Measurements from ENCODE around the gene SYNGAP1. TPM values are rescaled to one million over a fixed set of nuclear protein-coding genes. Genes with fewer than 3 reads are reported as not detected.
A peak's percentile ranks its signal among the peaks of the same experiment; 100 is the strongest.
"Not testable (repeated sequence)": the region's sequence is repeated elsewhere in the genome, so short reads cannot be mapped to it uniquely, and the experiment has no call there.

Gene SYNGAP1
- total and polyA plus RNA-seq, 7 experiments from 2014 or later: 0.48 to 94.1 (median 54.2) TPM

DNA sequence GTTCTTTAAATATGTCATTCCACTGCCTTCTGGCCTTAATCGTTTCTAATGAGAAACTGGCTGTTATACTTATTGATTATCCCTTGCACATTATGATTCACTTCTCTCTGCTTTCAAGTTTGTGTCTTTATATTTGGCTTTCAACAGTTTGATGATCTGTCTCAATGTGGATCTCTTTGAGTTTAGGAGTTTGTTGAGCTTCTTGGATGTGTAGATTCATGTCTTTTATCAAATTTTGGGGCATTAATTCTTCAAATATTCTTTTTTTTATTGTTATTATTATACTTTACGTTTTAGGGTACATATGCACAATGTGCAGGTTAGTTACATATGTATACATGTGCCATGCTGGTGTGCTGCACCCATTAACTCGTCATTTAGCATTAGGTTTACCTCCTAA lies 63.8 kb downstream of the SYNGAP1 start:
- H3K9me3 ChIP-seq (ENCODE audit: control insufficient read depth in 2 of 3, low read length in 3 of 3): no peaks in the 10 kb centered on the region
- H3K36me3 ChIP-seq (ENCODE audit: control insufficient read depth in 2 of 3, insufficient read depth in 3 of 3, low read length in 3 of 3): no peaks in the 10 kb centered on the region
- ATAC-seq (no peak), DNase-seq (no peak)
- H3K27ac ChIP-seq (ENCODE audit: low read depth, low read length): no peak overlapping the region
- CTCF ChIA-PET: no interaction called here
- POLR2A ChIA-PET: no interaction called here
- peaks cover 0 to 20% (median 0%) of the 10 kb centered on the region in 5 donors for H3K27me3 Mint-ChIP-seq
- H3K4me3 ChIP-seq (ENCODE audit: low read length): no peak overlapping the region
- intact Hi-C loops (cut with micrococcal nuclease): no loop called here
- no peak overlapping the region for H3K4me3 Mint-ChIP-seq
- peaks cover 0 to 2% (median 0%) of the 10 kb centered on the region in 11 donors for H3K9me3 Mint-ChIP-seq
- H3K27ac Mint-ChIP-seq: no peak overlapping the region
- peaks cover 0 to 4% (median 0%) of the 10 kb centered on the region in 7 donors for H3K4me1 Mint-ChIP-seq
- H3K36me3 Mint-ChIP-seq: no peaks in the 10 kb centered on the region
- H3K27me3 ChIP-seq (ENCODE audit: control insufficient read depth in 2 of 2, insufficient read depth in 2 of 2, low read length in 2 of 2): no peaks in the 10 kb centered on the region
- H3K4me1 ChIP-seq (ENCODE audit: control insufficient read depth in 2 of 2, insufficient read depth in 2 of 2, low read length in 2 of 2): no peaks in the 10 kb centered on the region

- peaks cover 0 to 17% (median 5%) of the 10 kb centered on the region in 5 donors for H3K27me3 Mint-ChIP-seq
- H3K4me3 Mint-ChIP-seq, ATAC-seq: not testable (repeated sequence)
Observed at GRCh38 chr6:33484673-33485262, 64.9 kb downstream of the SYNGAP1 start.

GRCh38 chr6:33485680-33486079 lies 65.8 kb downstream of the SYNGAP1 start:
- H3K4me3 Mint-ChIP-seq; H3K4me1 ChIP-seq (ENCODE audit: control insufficient read depth in 2 of 2, insufficient read depth in 2 of 2, low read length in 2 of 2); DNase-seq; POLR2A ChIA-PET; H3K27me3 ChIP-seq (ENCODE audit: control insufficient read depth in 2 of 2, insufficient read depth in 2 of 2, low read length in 2 of 2); H3K9me3 ChIP-seq (ENCODE audit: control insufficient read depth in 2 of 3, low read length in 3 of 3); ATAC-seq; intact Hi-C loops (cut with micrococcal nuclease); CTCF ChIA-PET; H3K27ac Mint-ChIP-seq; H3K36me3 ChIP-seq (ENCODE audit: control insufficient read depth in 2 of 3, insufficient read depth in 3 of 3, low read length in 3 of 3); H3K4me3 ChIP-seq (ENCODE audit: low read length); H3K27ac ChIP-seq (ENCODE audit: low read depth, low read length); H3K4me1 Mint-ChIP-seq; H3K9me3 Mint-ChIP-seq; H3K36me3 Mint-ChIP-seq: not testable (repeated sequence)
- peaks cover 0 to 20% (median 5%) of the 10 kb centered on the region in 5 donors for H3K27me3 Mint-ChIP-seq

More at GRCh38 chr6:33484673-33485262, 64.9 kb downstream of the SYNGAP1 start:
- H3K4me1 Mint-ChIP-seq; POLR2A ChIA-PET; H3K4me1 ChIP-seq (ENCODE audit: control insufficient read depth in 2 of 2, insufficient read depth in 2 of 2, low read length in 2 of 2); H3K9me3 ChIP-seq (ENCODE audit: control insufficient read depth in 2 of 3, low read length in 3 of 3); H3K36me3 Mint-ChIP-seq; H3K27me3 ChIP-seq (ENCODE audit: control insufficient read depth in 2 of 2, insufficient read depth in 2 of 2, low read length in 2 of 2); H3K9me3 Mint-ChIP-seq; CTCF ChIA-PET; H3K4me3 ChIP-seq (ENCODE audit: low read length); H3K36me3 ChIP-seq (ENCODE audit: control insufficient read depth in 2 of 3, insufficient read depth in 3 of 3, low read length in 3 of 3); H3K27ac ChIP-seq (ENCODE audit: low read depth, low read length); DNase-seq; intact Hi-C loops (cut with micrococcal nuclease); H3K27ac Mint-ChIP-seq: not testable (repeated sequence)

DNA sequence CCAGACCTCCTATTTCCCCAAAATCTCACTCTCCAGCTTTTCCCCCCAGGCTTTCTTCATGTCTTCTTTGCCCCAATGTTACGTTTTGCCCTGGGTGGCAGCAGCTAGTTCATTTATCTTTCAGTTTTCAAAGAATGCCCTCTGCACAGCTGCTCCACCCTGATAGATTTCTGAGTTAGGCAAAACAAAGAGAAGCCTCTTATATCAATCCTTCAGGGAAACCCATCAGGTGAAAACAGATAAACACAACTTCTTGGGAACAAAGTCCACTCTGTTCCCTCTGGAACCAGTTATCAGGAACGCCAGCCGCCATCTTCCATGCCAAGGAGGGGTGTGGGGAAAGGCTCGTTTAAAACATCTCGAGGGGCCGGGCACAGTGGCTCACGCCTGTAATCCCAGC lies 68.5 kb downstream of the SYNGAP1 start:
- no peaks in the 10 kb centered on the region for H3K36me3 Mint-ChIP-seq
- H3K27me3 Mint-ChIP-seq: peaks cover 0 to 20% (median 5%) of the 10 kb centered on the region in 5 donors
- no peaks in the 10 kb centered on the region for H3K9me3 ChIP-seq (ENCODE audit: control insufficient read depth in 2 of 3, low read length in 3 of 3)
- no peak overlapping the region for H3K4me3 Mint-ChIP-seq
- H3K4me3 ChIP-seq (ENCODE audit: low read length): no peak overlapping the region
- ATAC-seq (no peak), DNase-seq (no peak)
- no peaks in the 10 kb centered on the region for H3K4me1 ChIP-seq (ENCODE audit: control insufficient read depth in 2 of 2, insufficient read depth in 2 of 2, low read length in 2 of 2)
- no peaks in the 10 kb centered on the region for H3K27me3 ChIP-seq (ENCODE audit: control insufficient read depth in 2 of 2, insufficient read depth in 2 of 2, low read length in 2 of 2)
- peak overlapping the region in 1 of 9 donors; percentile 27 for H3K27ac Mint-ChIP-seq
- H3K36me3 ChIP-seq (ENCODE audit: control insufficient read depth in 2 of 3, insufficient read depth in 3 of 3, low read length in 3 of 3): no peaks in the 10 kb centered on the region
- H3K4me1 Mint-ChIP-seq: peaks cover 0 to 4% (median 0%) of the 10 kb centered on the region in 7 donors
- intact Hi-C loops (cut with micrococcal nuclease): no loop called here
- peaks cover 0 to 2% (median 0%) of the 10 kb centered on the region in 11 donors for H3K9me3 Mint-ChIP-seq
- CTCF ChIA-PET: no interaction called here
- no peak overlapping the region for H3K27ac ChIP-seq (ENCODE audit: low read depth, low read length)
- POLR2A ChIA-PET: no interaction called here

DNA sequence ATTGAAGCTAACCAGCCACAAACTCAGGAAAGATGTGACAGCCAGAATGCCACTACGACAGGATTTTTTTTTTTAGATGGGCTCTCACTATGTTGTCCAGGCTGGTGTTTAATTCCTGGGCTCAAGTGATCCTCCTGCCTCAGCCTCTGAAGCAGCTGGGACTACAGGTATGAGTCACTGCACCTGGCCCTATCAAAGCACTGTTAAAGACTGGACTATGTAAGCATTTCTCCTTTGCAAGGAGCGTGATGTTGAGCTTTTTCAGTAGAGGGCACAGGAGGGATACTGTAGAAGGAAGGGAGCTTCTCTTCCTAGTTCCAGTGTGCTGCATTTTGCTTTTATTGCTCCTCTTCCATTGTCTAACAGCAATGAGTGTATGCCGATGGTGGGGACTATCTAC lies 70.3 kb downstream of the SYNGAP1 start:
- no peak for ATAC-seq
- H3K27ac ChIP-seq (ENCODE audit: low read depth, low read length): no peak overlapping the region
- Mint-ChIP-seq H3K36me3 (no peaks in the 10 kb centered on the region), H3K27me3 (peaks cover 0 to 24% (median 5%) of the 10 kb centered on the region in 5 donors), H3K4me1 (peaks cover 0 to 4% (median 0%) of the 10 kb centered on the region in 7 donors), H3K4me3 (no peak overlapping the region), H3K9me3 (no peaks in the 10 kb centered on the region), H3K27ac (peak overlapping the region in 1 of 9 donors; percentile 31)
- H3K9me3 ChIP-seq (ENCODE audit: control insufficient read depth in 2 of 3, low read length in 3 of 3): no peaks in the 10 kb centered on the region
- intact Hi-C loops (cut with micrococcal nuclease): no loop called here
- ChIA-PET POLR2A (no interaction called here), CTCF (interaction anchor here (0.5 kb wide), 1 partner anchor 10 kb away, joined by 4 read pairs; no protein-coding TSS in a partner anchor)
- no peaks in the 10 kb centered on the region for H3K4me1 ChIP-seq (ENCODE audit: control insufficient read depth in 2 of 2, insufficient read depth in 2 of 2, low read length in 2 of 2)
- H3K4me3 ChIP-seq (ENCODE audit: low read length): no peak overlapping the region
- DNase-seq: no peak
- no peaks in the 10 kb centered on the region for H3K27me3 ChIP-seq (ENCODE audit: control insufficient read depth in 2 of 2, insufficient read depth in 2 of 2, low read length in 2 of 2)
- H3K36me3 ChIP-seq (ENCODE audit: control insufficient read depth in 2 of 3, insufficient read depth in 3 of 3, low read length in 3 of 3): no peaks in the 10 kb centered on the region

DNA sequence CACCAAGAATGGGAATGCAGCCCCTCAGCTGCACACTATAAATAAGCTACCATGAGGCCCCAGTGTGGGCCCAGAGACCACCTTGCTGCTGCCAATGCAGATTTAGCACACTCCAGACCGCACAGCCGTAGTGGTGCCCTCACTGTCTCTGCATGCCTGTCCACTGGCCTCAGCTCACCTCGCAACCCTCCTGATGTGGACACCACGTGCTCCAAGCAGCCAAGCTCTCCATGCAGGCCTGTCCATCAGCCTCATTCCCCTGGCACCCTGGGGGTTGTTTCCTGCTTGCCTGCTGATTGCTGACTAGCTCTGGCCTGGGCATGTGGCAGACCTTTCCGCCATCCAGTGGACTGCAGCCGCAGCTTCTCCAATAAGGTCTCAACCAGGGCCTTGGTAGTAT lies 70.8 kb downstream of the SYNGAP1 start:
- Mint-ChIP-seq H3K9me3 (no peaks in the 10 kb centered on the region), H3K27ac (peak overlapping the region in 1 of 9 donors; percentile 31), H3K27me3 (peaks cover 0 to 24% (median 5%) of the 10 kb centered on the region in 5 donors), H3K4me3 (no peak overlapping the region), H3K36me3 (no peaks in the 10 kb centered on the region), H3K4me1 (peaks cover 0 to 4% (median 0%) of the 10 kb centered on the region in 7 donors)
- Histone ChIP-seq H3K4me3 (ENCODE audit: low read length) (no peak overlapping the region), H3K9me3 (ENCODE audit: control insufficient read depth in 2 of 3, low read length in 3 of 3) (no peaks in the 10 kb centered on the region), H3K27me3 (ENCODE audit: control insufficient read depth in 2 of 2, insufficient read depth in 2 of 2, low read length in 2 of 2) (no peaks in the 10 kb centered on the region), H3K27ac (ENCODE audit: low read depth, low read length) (no peak overlapping the region), H3K36me3 (ENCODE audit: control insufficient read depth in 2 of 3, insufficient read depth in 3 of 3, low read length in 3 of 3) (no peaks in the 10 kb centered on the region), H3K4me1 (ENCODE audit: control insufficient read depth in 2 of 2, insufficient read depth in 2 of 2, low read length in 2 of 2) (no peaks in the 10 kb centered on the region)
- CTCF ChIA-PET: interaction anchor here (0.5 kb wide), 1 partner anchor 9 kb away, joined by 4 read pairs; no protein-coding TSS in a partner anchor
- no peak for ATAC-seq
- no peak for DNase-seq
- POLR2A ChIA-PET: no interaction called here
- intact Hi-C loops (cut with micrococcal nuclease): no loop called here

DNA sequence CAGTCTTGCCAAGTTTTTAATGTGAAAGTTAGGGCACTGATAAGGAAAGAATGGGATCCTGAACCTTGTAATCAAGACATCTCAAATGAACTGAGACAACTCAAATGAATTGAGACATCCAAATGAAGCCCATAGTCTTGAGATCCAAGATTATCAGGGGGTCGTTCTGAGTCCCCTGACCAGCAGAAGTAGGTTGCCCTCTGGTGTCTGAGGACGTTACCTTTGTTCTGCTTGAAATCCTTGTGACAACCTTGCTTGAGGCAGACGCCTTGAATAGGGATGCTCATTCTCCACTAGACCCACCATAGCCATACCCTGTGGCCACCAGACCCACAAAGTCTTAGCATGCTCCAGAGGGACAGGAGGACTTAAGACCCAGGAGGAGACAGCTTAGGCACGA lies 72.2 kb downstream of the SYNGAP1 start:
- POLR2A ChIA-PET: no interaction called here

More for the DNA sequence above, 72.2 kb downstream of the SYNGAP1 start:
- intact Hi-C loops (cut with micrococcal nuclease): loop anchor here in 1 of 2 donors (1.0 kb wide), 1 partner anchor 101 kb away; the partner anchor contains the start of gene KIFC1
- Mint-ChIP-seq H3K4me3 (no peak overlapping the region), H3K27me3 (peaks cover 0 to 31% (median 5%) of the 10 kb centered on the region in 5 donors), H3K4me1 (peaks cover 0 to 4% (median 0%) of the 10 kb centered on the region in 7 donors), H3K9me3 (no peaks in the 10 kb centered on the region), H3K36me3 (no peaks in the 10 kb centered on the region), H3K27ac (peak overlapping the region in 1 of 9 donors; percentile 28)
- no peaks in the 10 kb centered on the region for H3K36me3 ChIP-seq (ENCODE audit: control insufficient read depth in 2 of 3, insufficient read depth in 3 of 3, low read length in 3 of 3)
- H3K27me3 ChIP-seq (ENCODE audit: control insufficient read depth in 2 of 2, insufficient read depth in 2 of 2, low read length in 2 of 2): no peaks in the 10 kb centered on the region
- ATAC-seq (no peak), DNase-seq (no peak)
- no peak overlapping the region for H3K4me3 ChIP-seq (ENCODE audit: low read length)
- H3K4me1 ChIP-seq (ENCODE audit: control insufficient read depth in 2 of 2, insufficient read depth in 2 of 2, low read length in 2 of 2): no peaks in the 10 kb centered on the region
- CTCF ChIA-PET: interaction anchor here (0.6 kb wide), 1 partner anchor 171 kb away, joined by 3 read pairs; no protein-coding TSS in a partner anchor
- H3K27ac ChIP-seq (ENCODE audit: low read depth, low read length): no peak overlapping the region
- H3K9me3 ChIP-seq (ENCODE audit: control insufficient read depth in 2 of 3, low read length in 3 of 3): no peaks in the 10 kb centered on the region

Data from naive thymus-derived CD4-positive, alpha-beta T cell (primary cell).